ENCODE measurements around the gene GDPD5. TPM values are rescaled to one million over a fixed set of nuclear protein-coding genes. Genes with fewer than 3 reads are reported as not detected.

The GDPD5 gene
- polyA plus RNA-seq (2013, experiment 1 of 2; ENCODE audit: insufficient read length) = 12.3 TPM
- 10.8 TPM for polyA plus RNA-seq (2013, experiment 2 of 2; ENCODE audit: insufficient read length)

- peak; percentile 85 for DNase-seq
Measured at GRCh38 chr11:75525433-75526191, at the start of gene GDPD5. Gene GDPD5, minus strand, starts transcription at chr11:75525941. Its CDS starts 48,206 bp downstream, at chr11:75477735.

- peak; percentile 49 for DNase-seq
Measured at GRCh38 chr11:75574698-75575602, 49.2 kb upstream of the GDPD5 start.

DNA sequence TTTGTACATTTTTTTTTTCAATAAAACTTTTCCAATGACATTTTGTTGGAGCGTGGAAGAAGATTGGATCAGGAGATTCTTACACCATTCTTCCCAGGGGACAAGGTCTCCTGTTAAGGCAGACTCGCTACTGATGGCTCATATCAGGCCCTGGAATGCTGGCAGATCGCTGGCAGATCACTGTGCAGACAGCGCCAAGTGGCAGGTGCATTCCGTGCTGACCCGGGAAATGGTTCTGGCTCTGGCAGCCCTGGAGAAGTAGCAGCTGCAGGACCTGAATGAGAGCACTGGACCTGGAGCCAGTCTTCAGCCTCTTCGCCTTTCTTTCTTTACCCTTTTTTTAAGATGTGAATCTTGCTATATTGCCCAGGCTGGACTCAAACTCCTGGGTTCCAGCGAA, 47.0 kb upstream of the GDPD5 start:
- no peak for DNase-seq

DNA sequence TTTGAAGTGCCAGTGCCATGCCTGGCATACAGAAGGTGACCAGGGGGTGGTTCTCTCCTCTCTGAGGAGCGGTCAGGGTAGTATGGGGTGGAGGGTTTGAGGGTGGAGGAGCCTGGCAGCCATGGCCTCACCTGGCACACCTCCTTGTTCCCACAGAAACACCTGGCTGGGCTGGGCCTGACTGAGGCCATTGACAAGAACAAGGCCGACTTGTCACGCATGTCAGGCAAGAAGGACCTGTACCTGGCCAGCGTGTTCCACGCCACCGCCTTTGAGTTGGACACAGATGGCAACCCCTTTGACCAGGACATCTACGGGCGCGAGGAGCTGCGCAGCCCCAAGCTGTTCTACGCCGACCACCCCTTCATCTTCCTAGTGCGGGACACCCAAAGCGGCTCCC, 45.9 kb upstream of the GDPD5 start:
- no peak for DNase-seq

DNA sequence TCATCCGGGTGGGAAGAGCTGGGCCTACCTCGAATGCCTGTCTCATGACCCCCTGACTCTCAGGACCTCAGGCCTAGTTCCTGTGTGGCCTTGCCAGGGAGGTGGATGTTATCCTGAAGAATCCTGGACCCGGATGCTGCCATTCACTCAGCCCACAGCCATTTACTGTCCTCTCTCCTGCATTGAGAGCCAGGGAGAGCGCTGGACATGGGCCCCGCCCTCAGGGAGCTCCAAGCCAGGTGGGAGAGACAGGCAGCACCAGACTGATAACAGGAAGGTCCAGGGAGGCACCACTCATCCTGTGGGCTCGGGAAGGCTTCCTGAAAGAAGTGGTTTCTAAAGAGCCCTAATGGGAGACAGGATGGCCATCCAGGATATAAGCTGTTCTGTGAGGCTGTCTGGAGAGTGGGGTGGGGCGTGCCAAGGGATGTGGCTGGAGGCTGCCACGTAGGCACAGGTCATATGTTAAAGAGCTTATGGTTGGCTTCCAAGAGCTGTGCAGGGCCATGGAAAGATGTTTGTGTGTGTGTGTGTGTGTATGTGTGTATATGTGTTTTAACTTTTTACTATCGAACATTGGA, 44.9 kb upstream of the GDPD5 start:
- DNase-seq = no peak

DNA sequence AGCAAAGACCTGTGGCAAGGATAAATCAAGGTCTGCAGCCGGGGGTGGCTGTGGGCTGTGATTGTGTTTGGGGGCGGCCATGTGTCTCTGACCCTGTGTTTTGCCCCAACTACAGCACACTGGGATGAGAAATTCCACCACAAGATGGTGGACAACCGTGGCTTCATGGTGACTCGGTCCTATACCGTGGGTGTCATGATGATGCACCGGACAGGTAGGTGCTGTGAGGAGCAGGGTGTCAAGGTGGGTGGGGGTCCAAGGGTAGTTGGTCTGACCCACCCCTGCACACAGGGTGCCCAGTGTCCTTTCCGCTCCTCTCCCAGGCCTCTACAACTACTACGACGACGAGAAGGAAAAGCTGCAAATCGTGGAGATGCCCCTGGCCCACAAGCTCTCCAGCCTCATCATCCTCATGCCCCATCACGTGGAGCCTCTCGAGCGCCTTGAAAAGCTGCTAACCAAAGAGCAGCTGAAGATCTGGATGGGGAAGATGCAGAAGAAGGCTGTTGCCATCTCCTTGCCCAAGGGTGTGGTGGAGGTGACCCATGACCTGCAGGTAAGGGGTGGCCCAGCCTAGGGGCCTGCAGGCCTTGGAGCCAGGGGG, 43.0 kb upstream of the GDPD5 start:
- no peak for DNase-seq

DNA sequence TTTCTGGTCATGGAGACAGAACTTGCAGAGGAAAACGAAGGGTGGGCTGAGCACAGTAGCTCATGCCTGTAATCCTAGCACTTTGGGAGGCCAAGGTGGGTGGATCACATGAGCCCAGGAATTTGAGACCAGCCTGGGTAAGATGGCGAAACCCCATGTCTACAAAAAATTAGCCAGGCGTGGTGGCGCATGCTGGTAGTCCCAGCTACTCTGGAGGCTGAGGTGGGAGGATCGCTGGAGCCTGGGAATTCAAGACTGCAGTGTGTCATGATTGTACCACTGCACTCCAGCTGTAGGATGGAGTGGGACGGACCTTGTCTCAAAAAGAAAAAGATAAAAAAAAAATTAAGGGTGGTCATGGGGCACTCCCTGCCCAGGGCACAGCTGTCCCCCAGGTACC, 42.2 kb upstream of the GDPD5 start:
- DNase-seq = no peak

DNA sequence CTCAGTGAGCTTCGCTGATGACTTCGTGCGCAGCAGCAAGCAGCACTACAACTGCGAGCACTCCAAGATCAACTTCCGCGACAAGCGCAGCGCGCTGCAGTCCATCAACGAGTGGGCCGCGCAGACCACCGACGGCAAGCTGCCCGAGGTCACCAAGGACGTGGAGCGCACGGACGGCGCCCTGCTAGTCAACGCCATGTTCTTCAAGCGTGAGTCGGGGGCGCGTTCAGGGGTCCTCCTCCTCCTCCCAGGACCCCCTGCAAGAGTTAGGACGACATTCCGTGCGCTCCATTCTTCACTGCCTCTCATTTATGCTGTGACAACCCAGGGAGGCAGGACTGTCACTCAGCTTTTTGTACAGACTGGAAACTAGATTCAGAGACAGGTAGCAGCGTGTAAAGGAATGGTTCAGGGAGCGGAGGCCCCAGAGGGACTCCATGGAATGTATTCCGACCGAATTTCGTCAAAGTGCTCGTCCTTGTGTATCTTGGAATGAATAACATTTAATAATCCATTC, 41.1 kb upstream of the GDPD5 start:
- DNase-seq = no peak

DNA sequence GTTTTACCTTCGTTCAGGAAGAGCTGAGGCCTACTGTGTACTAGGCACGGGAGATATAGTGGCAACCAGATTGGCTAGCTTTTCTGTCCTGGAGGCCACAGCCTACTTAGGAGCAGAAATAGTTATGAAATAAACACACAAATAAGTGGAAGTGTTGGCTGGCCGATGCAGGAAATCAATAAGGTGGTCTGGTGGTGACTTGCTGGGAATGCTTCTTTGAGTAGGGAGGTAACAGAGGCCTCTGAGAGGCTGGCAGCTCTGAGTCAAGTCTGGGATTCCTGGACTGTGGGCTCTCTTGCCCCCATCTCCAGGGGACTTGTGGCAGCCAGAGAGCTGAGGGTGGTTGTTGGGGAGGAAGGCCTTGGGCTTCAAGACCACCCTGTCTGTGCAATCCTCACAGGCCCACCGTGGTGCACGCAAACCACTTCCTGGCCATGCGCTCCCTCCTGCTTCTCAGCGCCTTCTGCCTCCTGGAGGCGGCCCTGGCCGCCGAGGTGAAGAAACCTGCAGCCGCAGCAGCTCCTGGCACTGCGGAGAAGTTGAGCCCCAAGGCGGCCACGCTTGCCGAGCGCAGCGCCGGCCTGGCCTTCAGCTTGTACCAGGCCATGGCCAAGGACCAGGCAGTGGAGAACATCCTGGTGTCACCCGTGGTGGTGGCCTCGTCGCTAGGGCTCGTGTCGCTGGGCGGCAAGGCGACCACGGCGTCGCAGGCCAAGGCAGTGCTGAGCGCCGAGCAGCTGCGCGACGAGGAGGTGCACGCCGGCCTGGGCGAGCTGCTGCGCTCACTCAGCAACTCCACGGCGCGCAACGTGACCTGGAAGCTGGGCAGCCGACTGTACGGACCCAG, 40.4 kb upstream of the GDPD5 start:
- DNase-seq = no peak

GRCh38 chr11:75565221-75565814, 39.6 kb upstream of the GDPD5 start:
- DNase-seq = peak; percentile 84

DNA sequence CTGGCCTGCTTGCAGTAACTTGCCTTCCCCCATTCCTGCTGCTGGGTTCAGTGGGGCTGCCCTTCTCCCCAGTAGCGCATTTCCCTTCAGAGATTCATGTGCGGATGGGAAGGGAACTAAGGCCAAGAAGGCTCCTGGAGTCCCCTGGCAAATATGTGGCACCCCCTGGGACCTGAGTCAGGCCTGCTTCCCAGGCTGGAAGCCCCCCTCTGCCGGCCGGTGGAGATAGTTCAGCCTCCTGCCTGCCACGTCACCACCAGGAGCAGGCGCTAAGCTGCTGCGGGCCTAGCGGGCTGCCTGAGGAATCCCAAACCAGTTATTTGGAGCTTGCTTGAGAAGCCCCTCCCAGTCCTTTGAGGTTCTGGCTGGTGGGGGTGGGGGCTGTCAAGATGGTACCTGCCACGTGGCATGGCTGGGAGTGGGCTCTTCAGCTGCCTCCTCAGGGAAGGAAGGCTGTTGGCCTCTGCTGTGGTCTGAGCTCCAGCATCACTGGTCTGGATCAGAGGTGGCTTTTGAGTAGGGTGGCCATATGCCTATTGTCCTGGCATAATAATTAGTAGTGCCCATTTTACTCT, 38.3 kb upstream of the GDPD5 start:
- peak; percentile 96 for DNase-seq

GRCh38 chr11:75563501-75563977, 37.8 kb upstream of the GDPD5 start:
- DNase-seq = no peak

GRCh38 chr11:75562836-75563484, 37.2 kb upstream of the GDPD5 start:
- peak; percentile 86 for DNase-seq

GRCh38 chr11:75562048-75562835, 36.5 kb upstream of the GDPD5 start, which contains the start of gene SERPINH1:
Gene SERPINH1, plus strand, starts transcription at chr11:75562253. Its CDS starts 4,097 bp downstream, at chr11:75566350.
- DNase-seq = peak; percentile 97

DNA sequence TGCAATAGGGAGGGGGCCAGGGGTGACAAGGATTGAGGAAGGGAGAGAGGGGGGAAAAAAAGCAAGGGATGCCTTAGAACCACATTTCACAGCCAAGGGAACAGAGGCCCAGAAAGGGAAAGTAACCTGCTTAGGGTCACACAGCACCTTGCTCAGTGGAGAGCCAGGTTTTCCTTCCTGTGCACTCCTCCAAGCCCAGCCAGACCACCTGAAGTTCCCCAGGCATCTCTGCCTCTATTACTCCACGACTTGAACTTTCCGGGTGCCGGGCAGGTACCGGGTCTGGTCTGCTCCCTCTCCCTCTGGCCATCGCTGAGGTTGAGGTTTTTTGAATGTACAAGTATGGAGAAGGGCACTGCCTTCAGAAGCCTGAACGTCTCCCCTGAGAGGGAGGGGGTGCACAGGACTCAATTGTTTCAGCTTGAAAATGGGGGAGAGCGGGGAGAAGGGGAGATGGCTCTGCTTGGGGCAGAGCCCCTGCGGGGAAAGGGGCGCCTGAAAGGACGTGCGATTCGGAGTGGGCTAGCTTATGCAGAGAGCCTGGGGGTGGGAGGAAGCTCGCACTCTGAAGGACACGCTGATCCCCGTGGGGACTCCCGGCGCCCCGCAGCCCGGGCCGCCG, 35.8 kb upstream of the GDPD5 start:
- DNase-seq = no peak

DNA sequence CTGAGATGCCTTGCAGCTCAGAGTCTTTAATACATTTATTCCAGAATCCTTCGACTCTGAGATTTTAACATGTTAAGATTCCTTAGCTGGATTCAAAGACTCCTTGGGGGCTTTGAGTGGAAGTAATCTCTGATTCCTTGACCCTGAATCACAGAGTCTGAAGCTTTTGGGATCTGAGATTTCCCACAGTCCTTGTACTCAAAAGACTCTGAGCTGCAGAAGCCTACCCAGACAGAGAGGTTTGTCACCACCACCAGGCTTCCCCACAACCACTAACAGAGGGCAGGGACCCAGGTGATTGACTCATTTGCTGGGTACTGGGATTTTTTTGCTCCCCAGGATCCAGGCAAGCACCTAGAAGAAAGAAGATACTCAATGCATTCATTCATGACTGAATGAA, 34.9 kb upstream of the GDPD5 start:
- peak; percentile 66 for DNase-seq

- peak; percentile 95 for DNase-seq
Measured at GRCh38 chr11:75558939-75559843, 33.5 kb upstream of the GDPD5 start.
